ENCODE results near the gene LSM10. TPM values are rescaled to one million over a fixed set of nuclear protein-coding genes. Genes with fewer than 3 reads are reported as not detected.

LSM10 gene
- total and polyA plus RNA-seq, 2 donors (not counting 3 experiments of a cell fraction or from before 2014, with no cell fraction given), result 38.2 to 76.9 TPM

DNA sequence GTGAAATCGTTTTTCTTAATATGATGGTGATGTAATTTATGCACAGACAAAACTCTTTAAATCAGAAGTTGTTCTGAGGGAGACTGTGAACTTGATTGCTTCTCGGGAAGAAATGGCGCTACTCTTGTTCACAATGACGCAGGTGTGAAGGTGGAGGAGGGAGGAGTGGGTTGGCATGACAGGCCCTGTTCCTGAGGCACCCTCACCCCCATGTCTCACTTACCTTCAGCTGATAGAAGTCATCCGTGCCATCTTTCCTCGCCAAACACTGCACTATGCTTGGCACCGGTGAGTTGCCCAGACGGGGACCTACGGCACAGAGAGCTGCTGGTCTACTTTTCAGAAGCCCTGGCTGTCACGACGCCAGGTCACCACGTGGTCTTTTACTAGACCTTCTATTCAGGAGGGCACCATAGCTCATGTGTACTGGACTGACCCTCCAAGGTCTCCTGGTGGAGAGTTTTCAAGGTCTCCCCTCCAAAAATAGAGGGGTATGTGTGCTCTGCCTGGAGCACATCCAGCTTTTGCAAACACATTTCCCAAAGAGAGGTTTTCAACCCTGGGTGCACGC, 39.1 kb downstream of the LSM10 start:
- Histone ChIP-seq H3K4me1 (ENCODE audit: control insufficient read depth, extremely low read depth, insufficient read depth, low read length) (peaks cover 2% of the 10 kb centered on the region), H3K9me1 (replicated peaks; ENCODE audit: control insufficient read depth, extremely low read depth, insufficient read depth, low read length) (no peaks in the 10 kb centered on the region), H3K36me3 (ENCODE audit: control insufficient read depth in 2 of 2, extremely low read depth in 1 of 2, insufficient read depth in 2 of 2, low read length in 2 of 2) (peaks cover 4 to 31% of the 10 kb centered on the region in 2 experiments), H3K27ac (ENCODE audit: insufficient read depth, low read depth, low read length) (no peak overlapping the region), H3K4me2 (ENCODE audit: insufficient read depth, low read length) (no peak overlapping the region), H3K9ac (replicated peaks; ENCODE audit: extremely low read depth, insufficient read depth, low read length) (no peak overlapping the region), H3K4me3 (replicated peaks in 1 of 3; ENCODE audit: insufficient read depth in 1 of 3, low read depth in 1 of 3, low read length in 3 of 3) (no peak overlapping the region), H3K79me2 (ENCODE audit: control insufficient read depth, insufficient read depth, low read length) (peaks cover 2% of the 10 kb centered on the region), H3K9me3 (replicated peaks; ENCODE audit: control insufficient read depth, insufficient read depth, low read length) (no peaks in the 10 kb centered on the region), H3K27me3 (ENCODE audit: control insufficient read depth in 2 of 2, insufficient read depth in 2 of 2, low read length in 2 of 2) (no peaks in the 10 kb centered on the region), H2AFZ (ENCODE audit: low read depth, low read length) (no peak overlapping the region), H4K20me1 (replicated peaks; ENCODE audit: control insufficient read depth, extremely low read depth, insufficient read depth, low read length) (no peaks in the 10 kb centered on the region)
- dilution Hi-C loops (cut with MboI; ENCODE audit: extremely low pct_ligation_motif_present, low sequenced_read_pairs) (no loop called here), intact Hi-C loops (cut with micrococcal nuclease) (no loop called here)
- BruUV-seq (replicated peaks), result no TSS peak
- POLR2A ChIA-PET, result no interaction called here
- DNase-seq (ENCODE audit: low read depth, low spot score) (no peak), FAIRE-seq (no peak)
- CTCF ChIA-PET, result interaction anchor here (1.0 to 1.6 kb wide), 4 partner anchors 10 to 58 kb away, joined by 3 to 7 read pairs (median 4); no protein-coding TSS in a partner anchor
- no peak for TF ChIP-seq EZH2 (IDR thresholded peaks at IDR 0.05; ENCODE audit: borderline replicate concordance, low read depth, low read length, severe bottlenecking)
- TF ChIP-seq CTCF (IDR thresholded peaks at IDR 0.05; ENCODE audit: extremely low read depth in 1 of 2, insufficient read depth in 1 of 2, low read depth in 1 of 2, low read length in 2 of 2), result no peak
- no peak for TF ChIP-seq MAX (IDR thresholded peaks at IDR 0.05; ENCODE audit: insufficient read depth, insufficient read length)

- H3K4me2 ChIP-seq (ENCODE audit: insufficient read depth, low read length), result no peak overlapping the region
- CTCF ChIA-PET, result interaction anchor here (1.3 to 1.8 kb wide), 3 partner anchors 10 to 13 kb away, joined by 4 to 8 read pairs (median 7); no protein-coding TSS in a partner anchor
- BruUV-seq (replicated peaks), result no TSS peak
- H3K4me1 ChIP-seq (ENCODE audit: control insufficient read depth, extremely low read depth, insufficient read depth, low read length), result peaks cover 30% of the 10 kb centered on the region
- DNase-seq (ENCODE audit: low read depth, low spot score) (no peak), FAIRE-seq (no peak)
- H4K20me1 ChIP-seq (replicated peaks; ENCODE audit: control insufficient read depth, extremely low read depth, insufficient read depth, low read length), result no peaks in the 10 kb centered on the region
- dilution Hi-C loops (cut with MboI; ENCODE audit: extremely low pct_ligation_motif_present, low sequenced_read_pairs), result no loop called here
- TF ChIP-seq FOS (IDR thresholded peaks at IDR 0.05; ENCODE audit: borderline replicate concordance, insufficient read depth, low read length) (no peak), MAX (IDR thresholded peaks at IDR 0.05; ENCODE audit: insufficient read depth, insufficient read length) (no peak), CTCF (IDR thresholded peaks at IDR 0.05; ENCODE audit: extremely low read depth in 1 of 2, insufficient read depth in 1 of 2, low read depth in 1 of 2, low read length in 2 of 2) (no peak), JUN (IDR thresholded peaks at IDR 0.05; ENCODE audit: borderline replicate concordance, insufficient read depth, insufficient read length, low read depth) (no peak), POLR2AphosphoS5 (IDR thresholded peaks at IDR 0.05; ENCODE audit: insufficient read depth, low read depth, low read length) (no peak), GATA2 (IDR thresholded peaks at IDR 0.05; ENCODE audit: insufficient read depth, insufficient read length, low read depth, low read length) (no peak), MYC (IDR thresholded peaks at IDR 0.05; ENCODE audit: low read depth, low read length) (no peak), EZH2 (IDR thresholded peaks at IDR 0.05; ENCODE audit: borderline replicate concordance, low read depth, low read length, severe bottlenecking) (no peak), POLR2A (IDR thresholded peaks at IDR 0.05; ENCODE audit: low read depth, low read length) (no peak)
- H3K36me3 ChIP-seq (ENCODE audit: control insufficient read depth in 2 of 2, extremely low read depth in 1 of 2, insufficient read depth in 2 of 2, low read length in 2 of 2), result peaks cover 4 to 25% of the 10 kb centered on the region in 2 experiments
- no peak overlapping the region for H3K4me3 ChIP-seq (replicated peaks in 1 of 3; ENCODE audit: insufficient read depth in 1 of 3, low read depth in 1 of 3, low read length in 3 of 3)
- no peaks in the 10 kb centered on the region for H3K9me1 ChIP-seq (replicated peaks; ENCODE audit: control insufficient read depth, extremely low read depth, insufficient read depth, low read length)
- intact Hi-C loops (cut with micrococcal nuclease), result no loop called here
- no peaks in the 10 kb centered on the region for H3K79me2 ChIP-seq (ENCODE audit: control insufficient read depth, insufficient read depth, low read length)
- no peaks in the 10 kb centered on the region for H3K9me3 ChIP-seq (replicated peaks; ENCODE audit: control insufficient read depth, insufficient read depth, low read length)
- H2AFZ ChIP-seq (ENCODE audit: low read depth, low read length), result no peak overlapping the region
- H3K27ac ChIP-seq (ENCODE audit: insufficient read depth, low read depth, low read length), result no peak overlapping the region
- POLR2A ChIA-PET, result no interaction called here
- no peaks in the 10 kb centered on the region for H3K27me3 ChIP-seq (ENCODE audit: control insufficient read depth in 2 of 2, insufficient read depth in 2 of 2, low read length in 2 of 2)
- H3K9ac ChIP-seq (replicated peaks; ENCODE audit: extremely low read depth, insufficient read depth, low read length), result no peak overlapping the region
Observed at GRCh38 chr1:36355811-36356210, 41.9 kb downstream of the LSM10 start.

Data from endothelial cell of umbilical vein (primary cell).